EH (cell line): Measurements from ENCODE around the gene SCP2.
A peak's percentile ranks its signal among the peaks of the same experiment; 100 is the strongest.

Experiments used
- DNase-seq: peaks from one replicate; pipeline ENCODE4 v3.0.0-alpha.2; 2015; ENCODE audit warnings: low read depth

Gene SCP2

GRCh38 chr1:53082826-53083455, 155.9 kb downstream of the SCP2 start:
- no peak for DNase-seq

GRCh38 chr1:53083636-53084588, 156.8 kb downstream of the SCP2 start:
- no peak for DNase-seq

DNA sequence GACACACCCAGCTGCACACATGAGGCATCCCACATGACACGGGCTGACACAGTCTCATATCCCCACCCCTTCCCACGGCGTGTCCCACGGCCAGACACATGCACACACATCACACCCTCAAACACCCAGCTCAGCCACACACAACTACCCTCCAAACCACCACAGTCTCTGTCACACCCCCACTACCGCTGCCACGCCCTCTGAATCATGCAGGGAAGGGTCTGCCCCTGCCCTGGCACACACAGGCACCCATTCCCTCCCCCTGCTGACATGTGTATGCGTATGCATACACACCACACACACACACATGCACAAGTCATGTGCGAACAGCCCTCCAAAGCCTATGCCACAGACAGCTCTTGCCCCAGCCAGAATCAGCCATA, 157.5 kb downstream of the SCP2 start:
- no peak for DNase-seq

- no peak for DNase-seq
Measured at GRCh38 chr1:53085405-53085804, 158.3 kb downstream of the SCP2 start.

DNA sequence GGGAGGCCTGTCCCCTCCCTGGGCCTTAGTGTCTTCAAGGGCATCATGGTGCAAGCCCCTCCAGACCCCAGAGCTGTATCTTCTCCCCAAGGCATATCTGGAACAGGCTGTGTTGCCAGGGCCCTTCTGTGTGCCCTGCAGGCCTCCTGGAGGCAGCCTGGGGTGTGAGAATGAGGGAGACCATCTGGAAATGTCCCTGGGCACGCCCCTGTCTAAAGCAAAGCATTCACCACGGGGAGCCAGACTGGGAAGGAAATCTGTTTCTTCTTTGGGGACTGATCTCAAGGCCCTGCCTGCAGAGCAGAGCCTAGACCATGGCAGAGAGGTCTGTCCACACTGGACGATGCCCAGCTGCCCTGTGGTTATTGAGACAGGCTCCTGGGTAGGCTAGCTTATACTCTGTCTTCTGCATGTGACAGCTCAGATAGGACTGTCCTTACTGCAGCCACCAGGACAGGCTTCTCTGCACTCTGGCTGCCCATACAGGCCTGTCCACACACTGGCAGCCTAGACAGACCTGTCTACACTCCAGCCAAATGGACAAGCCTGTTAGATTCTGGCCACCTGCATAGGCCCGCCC, 159.5 kb downstream of the SCP2 start:
- DNase-seq = no peak

GRCh38 chr1:53087332-53088285, 160.5 kb downstream of the SCP2 start:
- DNase-seq = no peak

DNA sequence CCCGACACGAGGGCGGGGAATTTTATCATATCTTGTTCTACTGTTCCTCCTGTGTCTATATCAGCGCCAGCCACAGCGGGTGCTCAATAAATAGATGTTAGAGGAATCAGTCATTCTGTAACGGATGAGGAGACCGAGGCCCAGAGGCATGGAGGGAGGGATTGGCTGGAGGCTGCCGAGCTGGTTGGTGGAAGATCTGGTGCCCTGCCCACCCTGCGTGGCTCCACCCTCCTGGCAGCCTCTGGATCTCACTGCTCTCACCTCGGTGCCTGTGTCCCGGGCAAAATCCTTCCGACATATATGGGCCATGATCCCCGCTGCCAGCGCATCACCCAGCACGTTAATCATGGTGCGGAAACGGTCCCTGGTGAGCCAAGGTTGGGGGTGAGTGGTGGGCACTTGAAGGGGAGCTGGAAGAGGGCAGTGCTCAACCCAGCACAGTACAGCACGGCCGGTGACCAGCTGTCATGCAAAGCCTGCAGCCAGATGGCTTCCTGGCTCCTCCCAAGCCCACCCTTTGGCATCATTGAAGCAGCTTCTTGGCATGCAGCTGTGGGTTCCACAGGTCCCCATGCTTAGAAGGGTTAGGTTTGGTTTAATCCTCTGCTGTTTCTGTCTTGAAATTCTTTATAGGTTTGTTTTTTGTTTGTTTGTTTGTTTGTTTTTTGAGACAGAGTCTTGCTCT, 161.7 kb downstream of the SCP2 start:
- no peak for DNase-seq

- DNase-seq = peak; percentile 82
Measured at GRCh38 chr1:53089478-53090226, 162.6 kb downstream of the SCP2 start.

DNA sequence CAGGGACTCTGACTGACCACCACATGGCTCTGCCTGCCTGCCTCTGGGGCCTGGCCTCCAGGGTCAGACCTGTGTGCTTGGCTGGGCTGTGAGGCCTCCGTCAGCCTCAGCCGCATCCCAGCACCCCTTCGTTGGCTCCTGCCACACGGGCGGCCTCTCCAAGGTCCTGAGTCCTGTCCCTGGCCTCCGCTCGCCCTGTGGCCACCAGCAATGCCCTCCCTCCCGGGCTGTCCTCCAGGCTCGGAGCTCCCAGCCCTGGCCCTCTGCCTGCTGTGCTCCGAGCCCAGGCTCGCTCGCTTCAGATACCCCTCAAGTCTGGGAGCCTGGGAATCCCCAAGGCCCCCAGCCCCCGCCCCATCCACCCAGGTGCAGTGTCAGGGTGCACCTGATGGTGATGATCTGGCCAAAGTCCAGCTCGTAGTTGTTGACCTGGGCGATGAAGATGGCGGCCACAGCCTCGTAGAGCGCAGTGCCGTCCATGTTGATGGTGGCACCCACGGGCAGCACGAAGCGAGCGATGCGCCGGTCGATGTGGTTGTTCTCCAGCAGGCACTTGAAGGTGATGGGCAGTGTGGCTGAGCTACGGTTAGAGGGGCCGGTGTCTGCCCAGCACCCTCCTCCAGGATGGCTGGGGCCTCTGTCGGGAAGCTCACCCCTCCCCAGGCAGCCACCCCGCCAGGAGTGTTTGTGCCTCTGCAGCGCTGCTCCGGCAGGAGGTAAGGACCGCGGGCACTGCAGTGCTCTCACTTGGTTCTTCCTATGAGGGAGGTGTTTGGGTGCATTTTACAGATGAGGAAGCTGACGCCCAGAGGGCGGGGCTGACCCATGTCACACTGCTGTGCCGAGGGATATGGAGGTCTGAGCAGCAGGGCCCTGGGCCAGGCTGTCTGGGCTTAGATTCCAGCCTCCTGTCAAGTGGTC, 163.4 kb downstream of the SCP2 start:
- DNase-seq = no peak

- DNase-seq = peak; percentile 63
Measured at GRCh38 chr1:53091841-53092645, 165.0 kb downstream of the SCP2 start.

DNA sequence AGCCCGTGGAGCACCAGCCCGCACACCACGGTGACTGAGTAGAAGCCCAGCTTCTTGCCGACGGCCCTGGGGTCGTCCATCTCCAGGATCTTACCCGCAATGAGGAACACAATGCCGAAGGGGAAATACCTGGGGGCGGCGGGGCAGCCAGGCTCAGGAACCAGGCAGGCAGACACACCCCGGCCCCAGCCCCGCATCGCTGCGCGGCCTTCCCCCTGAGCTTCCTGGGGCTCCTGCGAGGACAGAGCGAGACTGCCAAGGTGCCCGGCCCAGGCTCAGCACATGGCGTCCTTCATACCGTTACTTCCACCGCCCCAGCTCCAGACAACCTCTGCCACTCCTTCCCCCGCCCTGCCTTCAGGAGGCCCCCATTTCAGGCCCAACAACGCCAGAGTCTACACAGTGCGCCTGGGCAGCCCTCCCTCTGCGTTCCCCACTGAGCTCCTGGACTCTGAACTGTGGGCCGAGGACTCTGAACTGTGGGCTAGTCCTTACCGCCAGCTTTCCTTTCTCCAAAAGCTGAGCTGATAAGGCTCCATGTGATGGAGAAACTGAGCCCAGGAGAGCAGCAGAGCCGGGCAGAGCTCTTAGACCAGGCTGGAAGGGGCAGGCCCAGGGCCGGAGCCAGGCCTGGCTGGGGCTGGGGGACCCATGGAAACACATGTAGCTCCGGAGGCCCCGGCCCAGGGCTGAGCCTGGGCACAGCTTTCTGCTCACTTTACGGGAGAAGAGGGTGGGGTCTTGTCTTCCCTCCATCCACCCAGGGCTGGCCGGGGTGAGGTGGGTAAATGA, 165.8 kb downstream of the SCP2 start:
- DNase-seq = no peak

GRCh38 chr1:53093451-53093754, 166.3 kb downstream of the SCP2 start:
- no peak for DNase-seq

GRCh38 chr1:53093778-53094532, 166.9 kb downstream of the SCP2 start:
- DNase-seq = no peak

DNA sequence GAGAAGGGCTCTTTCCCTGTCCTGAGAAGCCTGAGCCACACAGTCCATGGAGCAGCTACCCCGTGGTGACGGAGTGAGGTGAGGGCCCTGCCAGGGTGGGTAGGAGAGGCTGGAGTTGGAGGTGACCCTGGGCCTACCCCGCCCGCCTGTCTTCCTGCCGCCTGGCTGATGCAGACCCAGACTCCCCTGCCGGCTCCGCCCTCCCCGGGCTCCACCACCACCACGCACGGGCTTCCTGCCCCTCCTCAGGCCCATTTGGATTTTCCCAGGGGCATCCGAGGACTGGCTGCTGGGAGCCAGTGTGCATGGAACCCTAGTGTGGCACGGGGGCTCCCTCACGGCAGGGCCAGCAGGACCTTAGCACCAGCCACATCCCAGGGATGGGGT, 167.4 kb downstream of the SCP2 start:
- DNase-seq = no peak
